GM19239 (cell line): ENCODE data around the gene FREY1.

Experiments used
- DNase-seq: peaks from one replicate; pipeline ENCODE4 v3.0.0; 2011; ENCODE audit warnings: low spot score; ENCODE audit not compliant: insufficient read length
- FAIRE-seq: peaks from 2 replicates; lab custom pipeline; 2011; peaks lifted over from hg19 to GRCh38; lab: Jason Lieb, UNC

FREY1 gene, protein sequence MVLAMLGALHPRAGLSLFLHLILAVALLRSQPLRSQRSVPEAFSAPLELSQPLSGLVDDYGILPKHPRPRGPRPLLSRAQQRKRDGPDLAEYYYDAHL

DNA sequence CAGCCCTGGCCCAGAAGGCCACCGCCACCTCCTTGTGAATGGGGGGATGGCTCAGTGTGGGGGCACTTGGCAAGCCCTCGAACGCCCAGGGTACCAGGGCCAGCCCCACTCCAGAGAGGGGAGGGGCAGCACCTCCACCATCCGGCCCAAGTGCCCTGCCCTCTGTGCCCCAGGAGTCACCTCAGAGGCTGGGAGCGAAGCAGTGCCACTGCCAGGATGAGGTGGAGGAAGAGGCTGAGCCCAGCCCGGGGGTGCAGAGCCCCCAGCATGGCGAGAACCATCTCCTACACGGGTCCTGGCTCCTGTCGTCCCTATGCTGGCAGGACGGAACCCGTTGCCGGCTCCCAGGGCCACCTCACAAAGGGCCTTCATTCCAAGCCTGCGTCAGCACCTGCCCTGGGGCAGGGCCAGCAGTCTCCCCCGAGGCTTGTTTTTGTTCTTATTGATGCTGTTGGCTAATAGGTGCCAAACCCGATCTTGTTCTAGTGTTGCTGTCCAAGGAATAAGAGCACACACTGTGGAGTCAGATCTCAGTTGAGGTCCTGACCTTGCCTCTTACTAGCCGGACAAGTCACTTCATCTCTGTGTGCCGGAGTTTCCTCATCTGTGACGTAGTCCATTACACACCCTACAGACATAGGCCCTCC lies at the start of gene FREY1:
Gene FREY1, minus strand, starts transcription at position 307 of the 647 bp plus-strand sequence. Its CDS starts 26 bp downstream, at position 281.
- no peak for FAIRE-seq
- DNase-seq = no peak

DNA sequence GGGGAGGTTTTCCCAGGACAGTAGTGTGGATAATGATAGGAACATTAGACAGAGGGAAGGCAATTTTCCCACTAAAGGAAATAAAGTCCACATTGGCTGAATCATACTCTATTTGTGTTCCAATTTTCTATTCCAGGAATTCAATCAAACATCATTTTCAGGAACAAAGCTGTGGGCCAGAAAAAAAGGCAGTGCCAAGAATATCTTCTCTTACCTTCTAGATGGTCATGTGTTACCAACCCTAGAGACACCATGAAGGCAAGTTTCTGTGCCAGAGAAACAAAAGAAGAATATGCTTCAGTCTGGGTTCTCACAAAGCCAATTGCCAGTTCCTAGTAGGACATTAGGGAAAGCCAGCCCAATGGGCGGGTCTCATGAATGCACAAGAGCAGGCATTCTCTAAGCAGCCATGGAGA lies 42.9 kb upstream of the FREY1 start:
- DNase-seq (no peak), FAIRE-seq (no peak)

DNA sequence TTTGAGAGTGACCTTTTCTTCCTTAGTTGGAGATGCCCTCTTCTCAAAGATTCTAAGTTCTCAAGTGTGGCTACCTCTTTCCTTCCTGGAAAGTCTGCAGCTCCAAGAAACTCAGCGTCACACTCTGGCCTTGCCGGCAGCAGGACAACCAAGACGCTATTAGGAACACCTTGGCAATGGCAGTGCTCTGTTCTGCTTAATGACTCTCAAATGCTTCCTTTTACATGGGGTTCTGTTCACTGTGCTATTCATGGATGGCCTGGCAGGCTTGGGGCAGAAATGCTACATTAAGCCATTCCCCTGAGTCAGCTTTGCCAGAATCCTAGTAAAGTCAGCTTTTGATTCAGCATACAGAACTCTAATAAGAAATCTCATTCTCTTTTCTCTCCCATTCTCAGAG lies 41.3 kb upstream of the FREY1 start:
- FAIRE-seq = no peak
- no peak for DNase-seq

DNA sequence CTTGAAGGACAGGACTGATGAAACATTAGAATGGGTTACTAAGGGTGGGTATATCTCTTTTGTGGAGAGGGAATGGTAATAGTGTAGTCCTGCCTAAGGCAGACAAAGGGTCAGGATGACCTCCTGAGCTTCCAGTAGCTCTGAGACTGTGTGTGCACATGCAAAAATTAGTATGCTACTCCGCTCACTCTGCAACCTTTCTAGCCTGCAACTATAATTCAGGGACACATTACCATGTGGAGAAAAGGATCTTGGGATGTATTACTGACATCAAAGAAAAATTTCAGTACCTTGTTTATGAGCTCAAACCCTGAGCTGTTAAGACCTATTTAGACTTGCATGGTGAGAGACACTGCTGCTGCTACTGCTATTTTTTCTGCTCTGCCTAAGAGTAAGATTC lies 40.8 kb upstream of the FREY1 start:
- DNase-seq (no peak), FAIRE-seq (no peak)

DNA sequence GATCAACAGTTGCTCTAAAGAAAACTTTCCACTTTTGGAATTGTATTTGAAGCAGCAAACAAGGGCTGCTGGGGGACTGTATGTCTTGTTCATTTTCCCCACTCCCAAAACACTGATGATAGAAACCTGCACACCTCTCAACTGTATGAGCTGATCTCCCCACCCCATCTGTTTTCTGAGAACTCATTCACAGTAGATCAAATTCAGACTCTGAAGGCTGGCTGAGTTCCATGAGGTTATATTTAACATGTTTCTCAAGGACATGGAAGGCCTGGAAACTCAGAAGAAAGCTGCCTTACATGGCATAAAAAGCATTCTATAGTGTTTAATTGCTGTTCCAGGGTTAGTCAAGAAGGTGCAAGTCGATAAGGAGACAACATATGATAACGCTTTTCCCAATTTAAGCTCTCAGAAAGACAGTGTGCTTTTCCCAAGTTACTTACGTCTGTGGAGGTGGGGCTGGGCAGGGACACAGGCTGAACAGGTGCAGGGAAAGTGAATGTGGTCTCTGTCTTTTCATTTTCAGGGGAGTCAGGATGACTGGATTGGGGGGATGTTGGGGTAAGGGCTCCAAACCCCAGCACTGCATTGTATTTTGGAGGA lies 38.4 kb upstream of the FREY1 start:
- DNase-seq = no peak
- FAIRE-seq = no peak

DNA sequence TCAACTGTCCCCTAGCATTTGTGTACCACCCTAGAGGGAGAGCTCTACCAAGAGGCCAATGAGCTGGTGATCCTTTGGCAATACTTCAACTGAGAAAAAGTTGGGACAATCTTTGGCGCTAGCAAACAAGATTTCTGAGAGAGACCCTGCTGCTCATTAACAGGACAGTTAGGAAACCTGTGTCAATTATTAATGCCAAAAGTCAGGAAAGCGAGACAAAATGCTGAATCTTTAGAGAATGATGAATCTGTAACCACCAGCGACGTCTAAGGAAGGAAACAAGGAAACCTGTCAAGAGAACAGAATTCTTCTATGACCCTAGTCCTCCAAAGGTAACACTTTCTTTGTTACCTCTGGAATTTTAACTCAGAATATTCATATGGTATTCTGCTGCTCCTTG lies 35.3 kb upstream of the FREY1 start:
- FAIRE-seq (no peak), DNase-seq (no peak)

DNA sequence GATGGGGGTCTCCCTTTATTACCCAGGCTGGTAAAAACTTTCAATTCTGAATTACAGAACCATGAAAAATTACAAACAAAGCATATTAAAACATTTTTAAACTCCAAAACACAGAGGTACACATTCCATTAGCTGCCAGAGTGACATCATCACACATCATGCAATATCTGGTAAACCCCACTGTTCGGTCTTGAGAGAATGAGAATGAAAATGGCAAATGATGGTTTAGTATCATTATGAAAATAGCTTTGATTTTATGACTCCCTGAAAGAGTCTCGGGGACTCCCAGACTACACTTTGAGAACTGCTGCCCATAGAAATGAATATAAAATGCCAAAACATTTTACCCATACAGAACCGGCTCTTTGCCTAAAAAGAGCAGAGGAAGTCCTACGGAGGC lies 34.2 kb upstream of the FREY1 start:
- FAIRE-seq = no peak
- DNase-seq = no peak

DNA sequence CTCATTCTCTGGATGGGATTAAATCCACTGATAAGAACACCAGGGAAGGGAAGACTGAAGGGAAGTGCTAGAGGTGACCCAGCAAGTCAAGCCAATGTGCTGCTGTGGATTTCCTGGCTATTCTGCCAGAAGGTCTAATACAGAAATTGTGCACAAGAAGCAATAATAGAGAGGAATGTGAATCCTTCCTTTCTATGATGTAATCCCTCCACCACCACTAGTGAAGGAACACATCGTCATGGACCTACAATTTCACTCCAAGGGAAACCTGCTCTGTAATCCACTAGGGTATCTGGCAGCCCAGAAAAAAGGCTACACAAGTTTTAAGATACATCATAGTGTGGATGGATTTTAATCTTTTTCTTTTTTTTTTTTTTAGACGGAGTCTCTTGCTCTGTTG lies 32.8 kb upstream of the FREY1 start:
- no peak for DNase-seq
- FAIRE-seq = no peak

DNA sequence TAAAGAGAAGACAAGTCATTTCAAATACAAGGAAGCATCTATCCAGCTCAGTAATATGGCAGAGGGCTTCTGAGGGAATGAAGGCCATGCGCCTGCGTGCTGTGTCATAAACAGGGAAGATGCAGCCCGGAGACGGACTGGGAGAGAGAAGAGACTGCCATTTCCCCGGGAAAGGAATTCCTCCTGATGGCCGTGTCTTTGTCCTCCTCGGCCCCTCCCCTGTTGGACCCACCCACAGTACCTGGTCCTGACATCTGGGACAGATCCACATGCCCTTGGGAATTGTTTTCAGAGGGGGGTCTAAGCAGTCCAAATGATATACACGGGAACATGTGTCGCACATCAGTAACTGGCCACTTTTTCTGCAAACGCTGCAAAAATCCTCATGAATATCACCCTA lies 30.8 kb upstream of the FREY1 start:
- no peak for FAIRE-seq
- no peak for DNase-seq

DNA sequence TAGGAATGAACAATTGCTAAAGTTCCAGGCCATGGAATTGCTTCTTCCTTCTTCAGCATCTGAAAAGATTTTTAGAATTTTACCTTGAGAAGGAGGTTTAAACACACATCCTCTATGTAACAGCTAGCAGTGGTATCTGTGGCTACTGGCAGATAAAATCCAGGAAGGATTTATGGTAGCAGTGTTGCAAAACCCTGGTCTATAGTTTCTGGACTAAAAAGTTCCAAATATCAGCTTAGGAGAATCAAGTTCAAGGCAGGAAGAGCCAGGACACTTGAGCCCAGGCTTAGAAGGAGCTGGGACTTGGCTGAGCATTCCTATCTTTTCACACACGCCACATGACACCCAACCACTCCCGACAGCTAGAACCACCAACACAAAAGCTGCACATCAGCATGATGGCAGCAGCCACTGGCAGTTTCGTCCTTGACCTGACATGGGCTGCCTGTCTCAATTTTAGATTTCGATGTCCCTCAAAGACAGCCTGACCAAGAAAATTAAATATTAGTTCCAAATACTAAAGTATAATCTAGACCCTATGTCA lies 29.5 kb upstream of the FREY1 start:
- no peak for FAIRE-seq
- DNase-seq = no peak

DNA sequence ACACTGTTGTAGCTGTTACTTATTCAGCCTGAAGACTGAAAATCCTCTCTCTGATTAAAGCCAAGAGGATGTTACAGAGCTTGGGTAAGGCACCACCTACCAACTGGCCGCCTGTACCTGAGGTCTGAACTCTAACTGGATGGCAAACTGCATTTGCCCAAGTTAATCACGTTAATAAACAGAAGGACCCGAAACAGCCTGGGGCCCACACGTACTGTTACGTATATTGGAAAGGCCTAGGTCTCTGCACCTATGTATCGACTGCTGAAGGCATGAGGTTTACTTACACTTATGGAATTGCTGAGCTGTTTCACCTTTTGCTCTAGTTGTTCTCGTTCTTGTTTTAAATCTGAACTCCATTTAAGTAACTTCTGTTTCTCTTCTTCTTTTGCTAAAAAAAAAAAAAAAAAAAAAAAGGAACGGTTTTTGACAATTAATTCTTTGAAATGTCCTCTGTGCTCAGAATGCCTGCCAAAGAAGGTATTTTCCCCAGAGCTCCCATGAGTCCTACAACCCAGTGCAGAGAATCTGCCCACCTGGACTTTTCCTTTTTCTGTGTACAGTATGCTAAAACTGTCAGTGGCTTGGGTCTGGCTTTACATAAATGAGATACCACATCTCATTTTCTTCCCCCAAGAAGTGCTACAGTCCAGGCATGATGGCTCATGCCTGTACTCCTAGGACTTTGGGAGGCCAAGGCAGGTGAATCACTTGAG lies 28.4 kb upstream of the FREY1 start:
- no peak for FAIRE-seq
- DNase-seq = no peak

DNA sequence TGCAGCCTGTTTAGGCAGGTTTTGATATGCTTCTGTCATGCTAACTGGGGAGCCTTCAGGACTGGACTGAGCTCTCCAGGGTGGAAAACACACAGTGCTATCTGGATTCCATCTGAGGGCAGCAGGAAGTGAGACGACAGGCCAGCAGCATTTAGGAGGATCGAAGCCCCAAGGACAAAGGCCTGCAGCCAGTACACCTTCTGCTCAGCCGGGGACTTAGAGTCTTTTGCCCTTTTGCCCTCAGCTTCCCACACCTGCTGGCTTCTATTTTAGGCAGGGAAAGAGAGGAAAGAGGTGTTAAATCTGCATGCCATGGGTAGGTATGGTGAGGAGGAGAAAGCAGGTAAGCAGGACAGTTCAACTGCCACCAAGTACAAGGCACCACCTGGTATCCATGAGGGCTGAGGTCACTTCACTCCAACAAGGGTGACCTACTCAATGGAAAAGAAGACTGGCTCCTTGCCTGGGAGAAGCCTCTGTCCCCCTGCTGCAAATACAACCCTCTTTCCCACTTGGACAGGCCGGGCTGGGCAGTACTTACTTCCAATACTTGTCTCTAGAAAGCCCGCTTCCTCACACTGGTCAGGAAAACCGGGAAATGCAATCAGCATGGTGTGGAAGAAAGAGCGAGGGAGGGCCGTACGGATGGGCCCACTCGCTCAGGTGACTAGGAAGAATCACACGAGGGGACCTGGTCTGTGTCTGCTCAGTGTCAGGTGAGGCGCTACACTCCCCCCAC lies 27.7 kb upstream of the FREY1 start:
- no peak for FAIRE-seq
- no peak for DNase-seq

DNA sequence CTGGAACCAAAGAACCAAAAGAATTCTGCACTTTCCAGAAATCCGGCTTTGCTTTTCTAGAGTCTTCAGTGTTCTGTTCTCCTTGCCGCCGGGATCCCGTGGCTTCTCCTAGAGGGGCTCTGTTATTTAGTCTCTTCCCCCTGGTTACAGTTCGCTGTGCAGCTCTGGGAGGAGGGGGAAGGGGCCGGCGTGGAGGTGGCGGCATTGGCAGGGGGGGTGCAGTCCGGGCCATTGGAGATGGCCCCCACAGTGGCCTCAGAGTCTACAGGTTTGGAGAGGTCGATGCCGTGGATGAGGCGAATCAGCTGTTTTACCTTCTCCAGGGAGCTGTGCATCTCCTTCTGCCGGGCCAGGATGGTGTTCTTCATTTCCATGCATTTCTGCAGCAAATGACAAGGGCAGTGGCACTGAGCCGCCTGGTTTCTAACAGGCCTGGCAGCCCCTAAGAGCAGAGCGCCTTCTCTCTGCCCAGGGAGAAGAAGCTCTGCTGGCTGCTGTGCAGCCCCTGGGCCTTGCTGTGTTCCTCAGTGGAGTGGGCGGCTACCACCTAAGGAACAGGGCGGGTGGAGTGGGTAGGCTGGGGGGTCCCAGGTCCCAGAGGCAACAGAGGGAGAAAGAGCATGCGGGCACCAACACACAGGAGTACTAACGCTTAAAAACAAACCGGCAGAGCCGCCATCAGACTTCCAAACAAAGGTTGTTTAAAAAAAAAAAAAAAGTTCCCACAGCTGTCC lies 26.9 kb upstream of the FREY1 start:
- FAIRE-seq (no peak), DNase-seq (no peak)

DNA sequence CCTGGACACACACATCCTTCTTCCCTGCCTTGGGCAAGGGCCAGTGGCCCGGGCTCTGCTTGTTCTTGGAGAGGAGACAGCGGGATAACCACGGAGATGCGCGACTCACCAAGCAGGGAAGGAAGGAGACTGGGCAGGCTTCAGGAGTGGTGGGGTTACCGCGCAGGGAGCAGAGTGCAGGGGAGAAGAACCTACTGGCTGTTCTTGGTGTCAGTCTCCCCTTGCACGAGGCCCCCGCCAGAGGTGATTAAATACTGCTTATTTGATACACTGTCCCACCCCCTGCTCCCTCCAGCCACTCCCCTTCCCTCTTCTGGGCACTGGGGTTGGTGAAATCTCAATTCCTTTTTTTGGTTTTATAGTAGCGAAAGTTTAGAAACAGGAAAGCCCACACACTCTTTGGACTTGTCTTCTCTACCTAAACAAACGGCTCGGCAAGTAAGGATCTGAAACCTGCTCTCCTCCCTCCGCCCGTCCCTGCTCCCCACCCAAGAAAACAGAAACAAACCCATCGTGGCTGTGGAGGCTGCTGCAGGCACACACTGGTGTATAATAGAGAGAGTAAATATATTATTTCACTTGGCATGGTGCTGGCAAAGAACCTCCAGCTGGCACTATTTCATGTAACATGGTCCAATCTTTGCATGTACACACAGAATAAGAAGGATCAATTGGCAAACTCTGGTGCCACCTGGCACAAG lies 26.2 kb upstream of the FREY1 start:
- DNase-seq (no peak), FAIRE-seq (peak; percentile 90)

DNA sequence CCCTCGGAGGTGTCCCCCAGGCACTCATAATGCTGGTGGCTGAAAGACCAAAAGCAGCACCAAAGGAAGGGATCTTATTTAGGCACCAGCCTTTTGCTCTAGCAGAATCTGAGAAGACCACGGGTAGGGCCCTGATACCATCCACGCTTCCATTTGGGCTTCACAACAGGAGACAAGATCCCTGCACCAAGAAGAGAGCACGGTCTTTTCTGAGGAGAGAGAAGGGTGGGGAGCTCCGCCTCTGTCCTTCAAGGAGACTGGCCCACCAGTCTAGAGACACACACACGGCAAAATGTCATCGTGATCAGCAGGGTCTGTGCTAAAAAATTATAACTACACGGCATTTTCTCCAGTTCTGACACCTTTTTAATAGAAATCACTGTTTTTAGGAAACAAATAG lies 25.1 kb upstream of the FREY1 start:
- FAIRE-seq (no peak), DNase-seq (no peak)

DNA sequence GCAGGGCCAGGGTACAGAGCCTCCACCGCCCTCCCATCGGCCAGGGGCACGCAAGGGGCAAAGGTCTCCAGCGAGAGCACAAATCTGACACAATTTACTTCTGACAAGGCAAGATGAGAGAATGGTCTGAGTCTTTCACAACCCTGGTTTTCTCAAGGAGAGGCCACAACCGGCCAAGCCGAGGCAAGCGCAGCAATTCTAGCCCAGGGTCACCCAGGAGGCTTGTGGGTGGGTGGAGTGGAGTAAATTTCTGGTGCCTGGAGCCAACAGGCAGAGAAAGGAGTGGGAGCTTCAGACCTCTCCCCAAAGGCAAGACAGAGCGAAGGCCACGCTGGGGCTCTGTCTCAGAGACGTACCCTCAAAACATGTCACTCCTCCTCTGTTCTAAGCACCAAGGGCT lies 24.7 kb upstream of the FREY1 start:
- DNase-seq = no peak
- no peak for FAIRE-seq

DNA sequence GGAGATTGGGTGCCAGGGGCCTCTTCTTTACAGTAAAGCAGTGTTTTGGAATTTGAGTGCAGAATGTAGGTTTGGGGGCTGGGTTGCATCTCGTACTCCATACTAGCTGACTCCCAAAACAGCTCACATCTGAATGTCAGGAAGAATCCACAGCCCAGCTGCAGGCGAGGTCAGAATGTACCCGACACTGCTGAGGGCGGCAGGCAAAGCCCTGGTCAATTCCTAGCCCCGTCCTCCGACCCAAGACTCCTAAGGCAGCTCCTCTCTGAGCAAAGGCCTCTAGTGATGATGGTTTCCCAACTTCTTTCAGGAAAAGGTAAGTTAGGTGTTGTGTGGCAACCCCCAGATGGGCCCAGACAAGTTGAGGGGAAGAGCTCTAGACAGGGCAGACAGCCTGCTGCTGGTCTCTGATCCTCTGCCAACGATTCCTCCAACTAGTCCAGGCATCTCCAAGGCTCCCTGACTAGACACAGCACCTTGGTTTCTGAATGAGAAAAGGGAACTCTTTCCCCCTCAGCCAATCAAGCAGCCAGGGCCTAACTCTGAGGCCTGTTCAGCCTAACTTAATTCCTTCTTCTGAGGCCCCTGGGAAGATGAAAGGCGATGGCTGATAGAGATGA lies 24.0 kb upstream of the FREY1 start:
- FAIRE-seq (peak; percentile 37), DNase-seq (no peak)

DNA sequence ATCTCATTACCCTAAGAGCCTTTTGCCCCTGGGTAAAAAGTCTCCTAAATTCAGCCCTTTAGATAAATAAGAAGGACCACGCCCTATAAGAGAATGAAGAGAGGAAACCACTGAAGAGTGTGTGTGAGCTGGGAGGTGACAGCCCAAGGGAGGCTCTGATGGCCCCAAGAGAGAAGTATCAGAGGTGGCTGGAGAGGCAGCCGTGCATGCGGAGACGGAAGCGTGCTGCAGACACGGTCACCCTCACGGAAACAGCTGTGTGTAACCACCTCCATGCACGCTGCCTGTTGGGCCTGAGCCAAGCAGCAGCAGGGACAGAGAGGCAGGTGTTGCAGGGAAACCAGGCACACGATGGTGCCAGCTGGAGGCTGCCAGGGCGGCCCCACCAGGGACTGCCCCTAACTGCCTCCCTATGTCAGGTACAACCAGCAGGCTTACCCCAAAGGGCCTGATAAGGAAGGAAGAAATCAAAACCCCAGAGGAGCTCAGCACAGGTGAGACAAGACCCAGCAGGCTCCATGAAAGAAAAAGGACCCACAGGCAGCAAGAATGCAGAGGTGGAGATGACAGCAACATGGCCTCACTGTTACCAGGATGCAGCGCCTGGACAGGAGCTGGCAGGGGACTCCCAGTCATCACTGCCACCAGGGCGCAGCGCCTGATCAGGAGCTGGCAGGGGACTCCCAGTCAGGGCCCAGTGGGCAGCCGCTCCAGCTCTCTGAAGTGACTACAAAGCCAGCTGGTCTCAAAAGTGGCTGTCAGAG lies 23.1 kb upstream of the FREY1 start:
- peak; percentile 91 for DNase-seq
- peak; percentile 96 for FAIRE-seq
